Stimulated activated CD4-positive, alpha-beta T cell treated with anti-CD3 and anti-CD28 coated beads, TNF-alpha, amount 100 ng/mL, for 4 hours (primary cell): ENCODE data around the gene COX4I1.
"Not testable (repeated sequence)": the region's sequence is repeated elsewhere in the genome, so short reads cannot be mapped to it uniquely, and the experiment has no call there.

ENCODE experiments used
- DNase-seq, 3 experiments: peaks; one replicate each; pipeline ENCODE4 v3.0.0-alpha.2; 2020; ENCODE audit warnings: low read depth in 3 of 3

The COX4I1 gene

DNA sequence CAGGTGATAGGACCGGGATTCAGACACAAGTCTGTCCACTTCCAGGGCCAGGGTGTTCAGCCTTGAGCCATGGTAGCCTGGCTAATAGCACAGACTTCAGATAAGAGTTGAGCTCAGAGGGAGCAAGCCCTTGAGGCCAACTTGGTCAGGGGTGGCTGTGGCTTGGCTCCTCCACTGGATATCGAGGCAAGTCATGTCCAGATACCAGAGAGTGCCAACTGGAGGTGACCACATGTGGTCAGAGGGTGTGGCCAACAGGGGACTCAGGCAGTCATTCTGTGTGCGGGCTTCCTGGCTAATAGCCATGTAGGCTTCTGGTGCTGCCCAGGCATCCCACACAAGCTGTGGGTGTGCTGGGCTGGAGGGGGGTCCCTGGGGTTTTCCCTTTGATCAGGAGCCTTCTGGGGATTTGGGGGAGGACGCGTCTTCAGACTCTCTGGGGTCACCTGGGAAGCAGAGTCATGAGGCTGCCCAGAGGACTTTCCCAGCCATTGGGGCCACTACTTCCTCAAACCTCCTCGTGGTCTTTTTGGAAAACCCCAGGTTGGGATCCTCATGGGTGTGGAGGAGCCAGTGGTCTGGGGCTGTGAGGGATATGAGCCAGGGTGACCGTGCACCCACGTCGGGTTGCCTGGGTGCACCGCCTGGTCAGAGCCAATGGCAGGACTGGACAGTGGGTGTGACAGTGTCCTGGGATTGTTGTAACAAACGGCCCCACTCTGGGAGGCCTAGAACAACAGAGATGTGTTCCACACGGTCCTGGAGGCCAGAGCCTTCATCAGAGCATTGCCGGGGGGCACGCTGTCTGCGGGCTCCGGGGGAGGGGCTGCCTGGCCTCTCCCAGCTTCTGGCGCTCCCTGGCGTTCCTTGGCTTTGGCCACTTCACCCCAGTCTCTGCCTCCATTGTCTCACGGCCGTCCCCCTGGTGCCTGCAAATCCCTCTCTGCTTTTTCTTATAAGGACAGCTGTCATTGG is 25.0 kb downstream of the COX4I1 start:
- DNase-seq, result no peak

DNA sequence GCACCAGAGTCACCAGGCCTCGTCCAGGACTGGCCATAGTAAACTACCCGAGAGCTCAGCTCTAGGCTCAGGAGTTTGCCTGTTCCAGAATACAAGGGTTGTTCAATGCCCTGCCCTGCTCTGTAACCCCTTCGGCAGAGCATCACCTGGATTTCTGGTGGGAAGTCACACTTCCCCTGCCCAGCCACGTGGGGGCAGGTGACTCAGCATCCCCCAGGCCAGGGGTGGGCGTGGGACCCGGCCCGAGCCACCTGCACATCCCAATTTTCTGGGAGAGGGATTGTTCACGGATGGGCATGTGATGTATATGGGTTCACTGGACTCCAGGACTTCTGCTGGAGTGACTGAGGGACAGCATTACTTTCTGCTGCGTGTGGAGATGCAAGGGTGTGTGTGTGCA is 25.8 kb downstream of the COX4I1 start:
- DNase-seq, result no peak

DNA sequence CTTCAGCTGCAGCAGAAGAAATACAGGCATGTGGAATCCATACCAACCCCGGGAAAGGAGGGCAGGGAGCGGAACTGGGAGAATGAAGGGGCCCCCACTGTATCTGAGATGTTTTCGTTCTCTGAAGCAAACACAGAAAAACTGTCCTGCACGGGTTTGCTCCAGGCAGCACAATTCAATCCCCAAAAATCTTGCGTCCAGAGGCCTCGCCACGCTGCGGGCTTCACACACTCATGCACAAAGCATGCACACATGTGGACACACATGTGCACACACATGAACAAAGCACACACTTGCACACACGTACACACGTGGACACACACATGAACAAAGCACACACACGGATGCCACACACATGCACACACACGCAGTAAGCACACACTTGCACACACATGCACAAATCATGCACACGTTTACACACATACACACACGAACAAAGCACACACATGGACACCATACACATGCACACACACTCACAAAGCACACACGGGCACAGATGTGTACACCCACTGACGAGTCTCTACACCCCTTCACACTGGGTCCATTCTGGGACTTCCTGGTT is 27.3 kb downstream of the COX4I1 start:
- DNase-seq, result no peak

DNA sequence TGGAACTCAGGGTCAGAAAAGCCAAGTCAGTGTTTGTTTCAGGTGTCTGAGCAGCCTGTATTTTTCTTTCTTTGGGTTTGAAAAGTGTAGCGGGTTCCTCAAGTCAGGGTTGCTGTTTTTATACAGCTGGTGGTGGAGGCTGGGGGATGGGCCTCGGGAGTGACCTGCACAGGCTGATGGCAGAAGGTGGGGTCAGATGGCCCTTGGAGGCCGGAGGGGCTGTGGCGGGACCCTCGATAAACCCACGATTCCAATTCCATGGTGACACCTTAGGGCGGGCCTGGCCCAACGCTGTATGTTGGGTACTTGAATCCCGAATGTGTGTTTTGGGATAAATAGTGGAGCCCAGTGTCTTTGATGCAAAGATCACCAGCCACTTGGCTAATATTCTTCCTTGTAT is 28.7 kb downstream of the COX4I1 start:
- DNase-seq, result no peak

DNA sequence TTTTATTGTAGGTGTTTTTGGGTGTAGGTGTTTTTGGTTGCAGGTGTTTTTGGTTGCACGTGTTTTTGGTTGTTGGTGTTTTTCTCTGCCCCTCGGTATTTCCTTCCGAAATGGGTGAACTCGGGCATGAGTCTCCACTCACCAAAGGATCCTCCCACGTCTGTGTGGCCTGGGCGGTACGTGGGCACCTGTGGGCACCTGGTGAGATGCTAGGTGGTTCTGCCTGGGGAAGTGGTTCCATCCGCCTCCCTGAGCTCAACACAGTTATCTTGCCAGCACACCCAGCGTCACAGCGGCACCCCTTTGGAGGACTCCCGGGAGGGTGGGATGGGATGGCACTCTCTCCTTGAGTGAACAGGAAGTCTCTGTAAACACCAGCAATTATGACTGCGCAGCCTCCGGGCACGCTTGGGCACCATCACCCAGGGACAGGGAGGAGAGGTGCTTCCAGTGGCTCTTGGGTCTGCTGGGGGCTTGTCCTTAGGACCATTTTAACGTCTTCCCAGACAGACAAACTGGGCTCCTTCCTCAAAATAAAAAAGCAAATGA is 29.8 kb downstream of the COX4I1 start:
- DNase-seq, result no peak

DNA sequence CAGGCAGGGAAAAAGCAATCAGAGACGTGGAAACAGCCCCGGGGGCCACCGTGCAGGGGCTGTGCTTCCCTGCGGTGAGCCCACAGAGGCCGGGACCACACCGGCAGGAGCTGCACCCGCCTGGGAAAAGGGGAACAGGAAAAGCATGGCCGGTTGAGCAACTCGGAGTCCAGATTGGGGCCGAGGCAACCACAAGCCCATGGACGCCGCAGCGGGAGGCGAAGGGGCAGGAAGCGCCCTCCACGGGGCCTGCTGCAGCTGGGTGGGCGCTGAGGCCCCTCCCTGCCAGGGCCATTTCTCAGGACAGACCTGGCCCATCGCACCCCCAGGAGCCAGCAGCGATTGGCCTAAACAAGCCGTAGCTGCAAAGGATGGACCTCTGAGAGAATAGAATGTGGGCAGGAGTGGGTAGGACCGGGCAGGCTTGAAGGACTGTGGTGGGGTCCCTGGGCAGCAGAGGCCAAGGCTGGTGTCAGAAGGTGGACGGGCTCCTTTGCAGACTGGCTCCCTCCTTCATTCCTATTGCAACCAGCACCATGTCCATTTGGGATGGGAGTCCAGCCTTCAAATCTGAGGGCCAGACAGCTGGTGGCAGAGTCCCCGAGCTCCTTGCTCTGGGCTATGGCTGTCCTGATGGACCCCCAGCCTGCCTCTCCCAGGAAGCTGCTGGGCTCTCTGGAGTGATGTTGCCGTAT is 30.4 kb downstream of the COX4I1 start:
- DNase-seq, result no peak

DNA sequence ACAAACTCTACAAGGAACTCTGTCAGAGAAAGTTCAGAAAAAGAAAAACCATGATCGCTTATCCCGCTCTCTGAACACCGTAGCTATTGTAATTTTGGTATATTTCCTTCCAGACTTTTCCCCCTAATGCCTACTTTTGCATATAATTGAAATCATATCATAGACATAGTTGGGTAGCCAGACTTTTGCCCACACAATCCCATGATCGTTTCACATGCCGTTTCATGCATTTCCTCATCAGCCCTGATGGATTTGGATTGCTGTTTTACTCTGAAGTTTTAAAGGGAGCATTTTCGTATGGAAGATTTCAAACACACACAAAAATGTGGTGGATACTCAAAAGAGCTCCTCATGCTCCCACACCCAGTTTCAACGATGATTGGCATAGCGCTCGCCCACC is 31.3 kb downstream of the COX4I1 start:
- DNase-seq, result no peak

DNA sequence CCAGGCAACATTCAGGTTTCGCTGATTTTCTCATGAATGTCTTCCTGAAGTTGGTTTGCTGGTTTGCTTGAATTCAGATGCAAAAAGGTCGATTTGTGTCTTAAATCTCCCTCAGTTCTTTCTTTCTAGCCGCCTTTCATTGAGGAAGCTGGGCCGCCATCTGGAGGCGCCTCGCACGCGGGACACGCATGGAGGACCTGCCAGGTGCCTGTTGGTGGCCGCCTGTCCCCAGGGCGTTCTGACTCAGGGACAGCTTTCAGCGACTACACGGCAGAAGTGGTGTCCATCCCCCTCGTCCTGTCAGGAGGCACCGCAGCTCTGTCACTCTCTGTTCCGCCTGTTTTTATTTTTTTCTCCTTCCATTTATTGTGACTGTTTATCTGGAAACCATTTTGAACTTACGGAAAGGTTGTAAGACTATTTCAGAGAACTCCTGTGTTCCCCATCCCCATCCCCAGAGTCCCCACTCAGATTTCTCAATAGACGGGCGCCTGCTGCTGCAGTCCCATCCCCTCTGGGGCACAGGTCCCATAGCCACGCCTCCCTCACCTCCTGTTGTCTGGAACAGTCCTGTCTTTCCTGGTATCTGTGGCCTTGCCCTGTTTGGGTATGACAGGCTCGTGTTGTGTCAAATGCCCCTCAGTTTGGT is 33.2 kb downstream of the COX4I1 start:
- no peak for DNase-seq

DNA sequence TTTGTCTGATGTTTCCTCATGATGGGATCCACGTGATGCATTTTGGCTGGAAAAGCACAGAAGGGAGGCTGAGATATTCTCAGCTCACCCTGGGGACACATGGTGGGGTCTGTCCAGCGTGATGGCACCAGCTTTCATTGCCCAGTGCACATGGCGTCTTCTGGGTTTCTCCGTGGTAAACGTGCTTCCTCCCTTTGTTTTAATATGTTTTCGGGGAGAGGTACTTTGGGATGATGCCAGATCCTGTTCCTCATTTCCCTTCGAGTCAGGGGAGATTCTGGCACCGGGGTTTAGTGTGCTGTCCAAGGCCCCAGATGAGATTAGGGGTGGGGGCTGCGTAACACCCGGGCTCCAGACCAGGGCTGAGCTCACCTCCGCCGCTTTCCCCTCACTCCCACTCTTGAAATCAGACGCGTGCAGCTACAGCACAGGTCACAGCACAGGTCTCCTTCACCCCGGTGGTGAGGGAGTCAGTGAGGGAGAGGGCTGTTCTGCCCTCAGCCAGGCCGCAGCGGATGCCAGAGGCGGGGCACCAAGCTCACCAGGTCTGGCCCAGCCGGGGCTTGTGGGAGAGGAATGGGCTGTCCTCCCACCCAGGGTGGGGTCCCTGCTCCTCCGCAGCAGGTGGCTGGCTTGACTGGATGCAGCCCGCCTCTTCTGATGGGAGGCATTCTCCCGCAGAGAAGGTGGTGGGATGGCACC is 33.9 kb downstream of the COX4I1 start:
- DNase-seq, result no peak

DNA sequence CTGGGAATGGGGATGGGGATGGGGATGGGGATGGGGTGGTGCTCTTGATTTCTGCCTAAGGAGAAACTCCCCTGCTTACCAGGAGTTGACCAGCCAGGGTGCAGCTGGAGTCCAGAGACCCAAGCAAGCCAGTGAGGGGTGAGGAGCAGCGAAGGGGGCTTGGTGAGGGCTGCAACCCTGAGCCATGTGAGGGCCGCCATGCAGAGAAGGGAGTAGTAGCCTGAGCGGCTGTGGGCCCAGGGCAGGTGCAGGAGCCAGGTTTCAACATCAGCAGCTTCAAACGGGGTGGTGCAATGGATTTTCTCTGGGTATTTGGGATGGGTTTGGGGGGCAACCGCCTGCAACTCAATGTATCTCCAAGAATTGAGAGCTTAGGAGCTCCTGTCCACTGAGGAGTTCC is 35.2 kb downstream of the COX4I1 start:
- no peak for DNase-seq

DNA sequence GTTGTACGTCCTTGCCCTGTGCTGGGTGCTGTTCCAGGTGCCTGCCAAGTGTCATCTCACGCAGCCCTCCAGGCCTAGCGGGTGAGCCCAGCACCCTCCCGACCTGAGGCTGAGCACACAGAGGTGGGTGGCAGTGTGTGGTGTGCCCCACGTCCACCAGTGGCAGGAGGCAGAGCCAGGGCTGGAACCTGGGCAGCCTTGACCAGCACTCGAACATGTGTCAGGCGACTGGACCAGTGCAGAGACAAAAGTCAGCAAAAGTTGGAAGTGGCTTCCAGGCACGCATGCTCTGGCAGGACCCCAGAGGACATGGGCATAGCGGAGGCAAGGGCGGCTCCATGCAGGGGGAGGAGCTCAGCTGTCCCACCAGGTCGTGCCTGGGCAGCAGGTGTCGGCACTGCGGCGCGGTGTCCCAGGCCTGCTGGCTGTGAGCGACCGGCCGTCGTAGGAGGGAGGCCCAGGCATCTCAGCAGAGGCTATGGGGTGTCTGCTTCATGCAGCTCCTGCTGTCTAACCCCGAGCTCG is 35.8 kb downstream of the COX4I1 start:
- no peak for DNase-seq

DNA sequence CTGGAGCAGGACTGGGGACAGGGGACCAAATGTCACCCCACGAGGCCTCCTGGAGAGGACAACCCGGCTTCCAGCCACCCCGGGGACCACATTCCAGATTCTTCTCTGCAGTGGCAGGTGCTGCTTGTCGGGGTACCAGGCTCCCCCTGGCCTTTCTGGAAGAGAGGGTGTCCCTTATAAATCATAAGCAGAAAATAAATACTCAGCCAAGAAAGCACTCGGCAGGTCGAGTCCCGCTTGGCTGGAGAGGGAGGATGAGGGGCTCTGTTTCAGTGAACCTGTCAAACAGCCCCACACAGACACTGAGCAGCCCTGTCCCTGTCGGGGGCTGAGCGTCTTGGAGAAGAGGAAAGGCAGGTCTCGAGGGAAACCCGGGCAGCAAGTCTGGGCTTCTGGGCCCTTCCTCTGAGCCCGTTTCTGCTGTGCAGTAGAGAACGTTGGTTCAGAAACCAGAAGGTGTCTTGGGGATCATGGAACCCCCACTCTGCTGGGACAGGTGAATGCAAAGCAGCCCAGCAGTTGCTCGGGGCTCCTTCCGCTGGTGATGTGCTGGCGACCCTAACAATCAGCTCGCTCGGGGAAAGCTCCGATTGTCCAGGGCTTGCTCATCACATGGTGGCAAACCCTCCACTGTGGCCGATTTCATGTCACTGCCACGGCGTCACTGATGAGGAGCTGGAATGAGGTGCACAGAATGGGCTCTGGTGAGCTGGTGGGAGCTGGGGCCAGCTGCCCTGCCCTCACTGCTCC is 36.6 kb downstream of the COX4I1 start:
- DNase-seq, result no peak

DNA sequence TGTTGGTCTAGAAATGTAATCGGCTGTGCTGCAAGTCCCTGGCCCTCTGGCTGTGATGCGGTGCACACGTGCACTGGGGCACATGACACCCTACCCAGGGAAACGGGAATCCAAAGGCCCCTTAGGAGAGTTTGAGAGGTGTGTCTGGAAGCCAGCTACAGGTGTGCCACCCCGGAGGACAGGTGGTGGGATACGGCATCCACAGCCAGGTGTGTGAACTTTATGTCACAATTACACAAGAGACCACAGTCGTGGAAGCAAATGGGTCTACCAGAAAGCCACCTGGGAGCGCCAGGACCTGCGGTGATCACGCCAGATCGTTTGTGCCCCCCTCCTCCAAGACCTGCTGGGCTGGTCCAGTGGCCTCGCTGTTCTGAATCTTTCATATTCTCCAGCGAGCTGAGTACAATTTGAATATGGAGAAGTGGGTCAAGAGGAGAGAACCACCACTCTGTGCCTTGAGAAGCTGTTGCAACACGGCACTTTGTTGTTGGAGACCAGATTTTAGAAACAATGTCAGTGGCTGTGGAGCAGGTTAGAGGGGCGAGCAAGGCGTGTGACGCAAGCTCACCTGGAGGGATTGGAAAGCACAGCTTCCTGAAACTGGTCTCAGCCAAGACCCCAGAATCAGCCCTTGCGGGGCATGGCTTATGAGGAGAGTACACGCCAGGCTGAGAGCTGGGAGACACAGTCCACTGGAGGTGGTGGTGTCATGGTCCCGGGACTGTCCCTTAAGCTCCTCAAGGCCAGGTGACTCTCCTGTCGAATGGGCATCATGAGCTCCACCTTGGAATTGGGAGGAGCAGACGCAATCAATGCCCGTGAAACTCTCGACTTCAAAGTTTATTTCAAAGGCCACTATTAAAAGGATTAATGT is 37.4 kb downstream of the COX4I1 start:
- DNase-seq, result no peak

DNA sequence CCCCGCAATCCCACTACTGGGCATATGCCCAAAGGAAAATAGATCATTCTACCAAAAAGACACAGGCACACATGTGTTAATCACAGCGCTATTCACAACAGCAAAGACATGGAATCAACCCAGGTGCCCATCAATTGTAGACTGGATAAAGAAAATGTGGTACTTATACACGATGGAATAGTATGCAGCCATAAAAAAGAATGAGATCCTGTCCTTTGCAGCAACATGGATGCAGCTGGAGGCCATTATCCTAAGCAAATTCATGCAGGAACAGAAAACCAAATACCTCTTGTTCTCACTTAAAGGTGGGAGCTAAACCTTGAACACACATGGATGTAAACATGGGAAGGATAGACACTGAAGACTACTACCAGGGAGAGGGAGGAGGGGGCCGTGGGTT is 38.2 kb downstream of the COX4I1 start:
- not testable (repeated sequence) for DNase-seq

DNA sequence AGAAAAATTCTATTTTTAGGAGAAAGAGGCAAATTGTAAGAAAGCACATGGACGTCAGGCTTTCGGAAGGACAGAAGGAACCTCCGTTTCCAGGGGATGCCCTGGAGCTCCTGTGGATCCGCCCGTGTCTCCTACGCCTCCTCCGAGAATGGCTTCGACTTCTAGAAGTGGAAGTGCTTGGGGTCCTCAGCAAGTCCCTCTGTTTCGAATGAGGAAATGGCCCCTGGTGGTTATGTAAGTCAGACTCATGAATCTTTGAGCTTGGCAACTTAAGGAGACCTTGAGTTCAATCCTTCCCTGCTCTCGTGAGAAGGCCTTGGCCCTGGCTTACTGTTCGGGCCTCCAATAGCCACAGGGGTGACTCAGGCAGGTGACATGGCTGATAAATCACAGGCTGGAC is 38.9 kb downstream of the COX4I1 start:
- no peak for DNase-seq

DNA sequence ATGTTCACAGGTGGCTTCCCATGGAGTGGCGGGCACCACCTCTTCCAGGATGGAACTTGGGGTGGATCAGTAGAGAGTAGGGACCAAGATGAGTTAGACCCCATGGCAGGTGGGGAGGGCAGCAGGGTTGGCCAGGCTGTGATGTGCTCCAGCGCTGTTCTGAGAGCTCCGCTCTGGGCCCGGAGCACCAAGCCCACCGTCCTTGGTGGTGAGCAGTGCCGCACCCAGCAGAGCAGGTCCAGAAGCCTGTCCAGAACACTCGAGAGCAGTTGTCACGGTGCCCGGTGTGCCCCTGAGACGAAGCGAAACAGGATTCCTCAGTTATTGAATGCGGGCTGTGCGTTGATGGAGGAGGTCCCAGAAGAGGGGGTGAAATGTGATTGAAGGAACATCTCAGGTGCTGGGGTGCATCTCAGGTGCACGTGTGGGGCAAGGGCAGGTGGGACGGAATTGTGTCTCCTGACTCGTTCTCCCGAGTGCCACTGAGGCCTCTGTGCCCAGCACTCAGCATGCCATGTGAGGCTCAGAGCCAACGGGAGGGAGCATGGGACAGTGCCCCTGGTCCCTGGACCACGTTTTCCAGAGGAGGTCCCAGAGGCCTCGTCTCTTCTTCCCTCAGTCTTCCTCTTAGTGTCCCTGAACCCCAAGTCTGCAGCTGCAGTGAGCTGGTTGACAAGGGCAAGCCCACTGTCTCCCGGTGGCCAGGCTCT is 39.5 kb downstream of the COX4I1 start:
- DNase-seq, result no peak

DNA sequence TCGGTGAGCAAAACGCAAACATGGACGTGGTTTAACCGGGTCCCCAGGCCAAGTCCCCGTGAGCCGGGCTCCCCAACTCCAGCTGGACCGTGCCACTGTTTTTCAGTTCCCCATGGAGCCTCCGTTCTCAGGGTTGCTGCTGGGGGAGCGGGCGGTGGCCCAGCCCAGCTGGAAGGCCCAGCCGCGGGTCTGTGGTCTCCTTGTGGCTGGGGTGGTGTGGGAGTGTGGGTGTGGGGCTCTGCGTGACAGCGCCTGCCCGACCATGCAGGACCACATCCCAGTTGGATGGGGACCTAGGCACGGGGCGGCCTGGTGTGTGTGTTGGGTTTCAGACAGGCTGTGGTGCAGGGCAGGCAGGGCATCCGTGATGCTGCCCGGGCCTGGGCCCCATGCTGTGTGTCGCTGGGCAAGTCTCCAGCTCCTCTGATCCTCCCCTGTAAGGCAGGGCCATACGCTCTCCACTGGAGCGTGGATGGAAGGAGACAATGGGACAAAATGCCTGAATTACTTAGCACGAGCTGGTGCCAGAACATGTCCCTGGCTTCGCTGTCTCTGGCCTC is 40.3 kb downstream of the COX4I1 start:
- DNase-seq, result no peak

DNA sequence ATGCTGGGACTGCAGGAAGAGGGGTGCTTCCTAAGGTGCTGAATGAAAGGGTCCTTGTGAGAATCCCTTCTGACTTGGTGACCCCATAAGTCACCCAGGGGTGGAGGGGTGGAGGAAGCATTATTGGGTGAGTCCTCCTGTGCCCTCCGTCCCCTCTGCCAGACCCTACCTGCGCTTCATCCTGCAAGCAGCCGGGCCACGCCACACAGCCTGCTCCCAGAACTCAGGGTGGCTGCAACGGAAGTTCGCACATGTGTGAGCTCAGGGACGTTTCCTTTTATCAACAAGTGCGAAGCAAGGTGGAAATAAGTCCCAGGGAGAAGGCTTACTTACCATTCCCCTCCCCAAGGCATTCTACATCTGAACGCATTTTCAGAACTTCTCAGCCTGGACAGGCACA is 40.9 kb downstream of the COX4I1 start:
- no peak for DNase-seq
